ENCODE results near the gene E2F7.
A peak's percentile ranks its signal among the peaks of the same experiment; 100 is the strongest.

Gene E2F7

DNA sequence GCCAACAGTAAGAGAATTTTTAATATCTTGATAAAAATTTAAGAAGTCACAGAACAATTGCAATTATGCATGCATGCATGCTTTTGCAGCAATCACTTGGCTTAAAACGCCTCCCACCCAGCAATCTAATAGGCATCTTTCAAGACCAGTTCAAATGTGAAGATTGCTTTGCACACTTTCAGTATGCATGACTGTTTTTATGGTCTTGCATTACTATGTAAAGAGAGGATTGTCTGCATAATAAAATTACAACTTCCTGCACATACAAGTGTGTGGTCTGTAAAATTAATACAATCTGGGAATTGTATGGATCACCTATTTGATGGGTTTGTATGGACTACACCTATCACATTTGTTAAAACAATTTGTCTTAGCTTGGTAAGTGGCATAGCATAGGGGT, 48.8 kb downstream of the E2F7 start:
- no peak for DNase-seq (ENCODE audit: low spot score)

- no peak for DNase-seq (ENCODE audit: low spot score)
Measured at GRCh38 chr12:77013091-77013490, 52.3 kb downstream of the E2F7 start.

GRCh38 chr12:77010691-77011548, 54.4 kb downstream of the E2F7 start:
- peak; percentile 85 for DNase-seq (ENCODE audit: low spot score)

GRCh38 chr12:77007476-77007875, 57.9 kb downstream of the E2F7 start:
- no peak for DNase-seq (ENCODE audit: low spot score)

DNA sequence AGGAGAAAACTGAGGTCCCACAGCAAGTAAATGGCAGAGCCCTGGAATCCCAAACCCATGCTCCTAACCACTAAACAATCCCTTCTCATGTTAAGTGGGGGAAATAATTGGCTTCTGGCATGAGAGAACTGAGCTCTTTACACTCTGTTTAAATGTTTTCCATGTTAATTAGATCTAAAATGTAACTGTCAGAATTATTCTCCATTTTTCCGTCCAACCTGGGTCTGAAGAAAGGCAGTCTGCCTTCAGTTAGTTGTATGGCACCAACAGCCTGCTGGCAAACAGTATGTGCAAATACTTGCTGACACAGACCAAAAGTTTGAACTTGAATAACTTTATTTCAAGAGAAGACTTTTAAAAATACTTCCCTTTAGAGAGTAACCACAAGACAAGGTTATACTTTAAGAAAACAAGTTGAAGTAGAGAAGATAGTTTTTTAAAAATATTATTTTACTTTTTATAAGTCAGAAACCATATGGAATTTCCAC, 59.7 kb downstream of the E2F7 start:
- DNase-seq (ENCODE audit: low spot score) = no peak

DNA sequence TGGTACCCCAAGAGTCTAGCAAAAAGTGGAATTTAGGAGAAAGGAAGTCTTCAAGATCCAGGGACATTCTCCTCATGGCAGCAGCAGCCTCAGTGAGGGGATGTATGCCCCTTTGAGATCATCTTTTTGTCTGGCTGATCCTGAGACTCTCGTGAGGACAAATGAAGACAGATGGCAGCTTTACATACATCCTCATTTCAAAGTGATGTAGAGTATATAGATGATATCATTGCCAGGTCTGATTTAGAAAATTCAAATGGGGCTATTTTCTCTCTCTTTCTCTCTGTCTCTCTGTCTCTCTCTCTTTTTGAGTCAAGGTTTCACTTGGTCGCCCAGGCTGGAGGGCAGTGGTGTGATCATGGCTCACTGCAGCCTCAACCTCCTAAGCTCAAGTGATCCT, 61.5 kb downstream of the E2F7 start:
- DNase-seq (ENCODE audit: low spot score) = no peak

- DNase-seq (ENCODE audit: low spot score) = no peak
Measured at GRCh38 chr12:77003246-77003645, 62.1 kb downstream of the E2F7 start.

DNA sequence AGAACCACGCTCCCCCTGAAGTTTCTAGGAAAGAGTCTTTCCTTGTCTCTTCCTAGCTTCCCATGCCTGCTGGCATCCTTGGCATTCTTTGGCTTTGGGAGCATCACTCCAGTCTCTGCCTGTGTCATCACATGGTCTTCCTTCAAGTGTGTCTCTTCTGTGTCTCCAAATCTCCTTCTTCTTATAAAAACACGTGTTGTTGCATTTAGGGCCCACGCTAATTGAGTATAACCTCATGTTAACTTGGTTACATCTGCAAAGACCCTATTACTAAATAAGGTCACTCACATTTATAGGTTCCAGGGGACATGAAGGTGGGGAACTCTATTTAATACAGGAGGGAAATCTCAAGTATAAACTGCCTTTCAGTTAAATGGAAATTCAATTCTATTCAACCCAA, 63.0 kb downstream of the E2F7 start:
- no peak for DNase-seq (ENCODE audit: low spot score)

GRCh38 chr12:77001276-77001675, 64.1 kb downstream of the E2F7 start:
- no peak for DNase-seq (ENCODE audit: low spot score)

- DNase-seq (ENCODE audit: low spot score) = no peak
Measured at GRCh38 chr12:76998908-76999556, 66.3 kb downstream of the E2F7 start.

GRCh38 chr12:76998386-76998785, 67.0 kb downstream of the E2F7 start:
- DNase-seq (ENCODE audit: low spot score) = no peak

DNA sequence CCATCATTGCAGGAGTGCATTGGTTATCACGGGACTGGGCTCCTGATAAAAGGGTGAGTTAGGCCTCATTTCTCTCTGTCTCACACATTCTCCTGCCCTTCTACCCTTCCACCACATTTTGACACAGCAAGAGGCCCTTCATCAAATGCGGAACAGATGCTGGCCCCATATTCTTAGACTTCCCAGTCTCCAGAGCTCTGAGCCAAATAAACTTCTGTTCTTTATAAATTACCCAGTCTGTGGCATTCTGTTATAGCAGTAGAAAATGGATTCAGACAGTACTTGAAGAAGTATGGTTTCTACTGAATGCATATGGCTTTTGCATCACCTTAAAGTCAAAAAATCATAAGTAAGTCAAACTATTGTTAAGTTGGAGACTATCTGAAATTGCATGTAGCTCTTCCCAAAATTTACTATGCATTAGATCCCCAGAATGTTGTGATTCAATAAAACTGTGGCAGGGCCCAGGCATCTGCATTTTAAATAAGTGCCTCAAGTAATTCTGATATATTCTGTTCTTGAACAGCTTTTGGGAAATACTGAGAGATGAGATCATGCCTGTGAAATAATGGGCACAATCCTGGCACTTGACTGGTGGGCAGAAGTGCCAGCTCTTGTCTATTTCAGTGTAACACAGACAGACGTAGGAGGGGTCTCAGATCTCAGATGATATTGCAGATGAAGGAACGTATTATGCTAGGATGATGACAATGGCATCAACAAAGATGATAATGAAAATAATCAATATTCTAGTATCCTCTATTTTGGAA, 68.2 kb downstream of the E2F7 start:
- no peak for DNase-seq (ENCODE audit: low spot score)

DNA sequence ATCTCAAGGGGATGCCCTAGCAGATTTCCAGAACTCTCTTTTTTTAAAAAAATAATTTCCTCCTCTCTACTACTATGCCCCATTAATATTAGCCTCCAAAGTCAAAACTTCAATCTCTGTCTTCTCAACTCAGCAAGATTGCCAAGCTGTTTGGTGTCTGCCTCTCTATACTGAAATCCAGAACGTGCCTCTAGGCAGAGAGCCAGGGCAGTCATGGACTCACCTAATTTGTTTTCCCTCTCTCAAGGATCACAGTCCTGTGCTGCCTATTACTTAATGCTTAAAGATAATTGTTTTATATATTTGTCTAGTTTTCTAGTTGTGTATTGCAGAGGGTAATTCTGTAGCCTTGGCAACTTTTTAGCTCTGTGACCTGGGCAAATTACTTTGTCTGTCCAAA, 74.7 kb downstream of the E2F7 start:
- no peak for DNase-seq (ENCODE audit: low spot score)

DNA sequence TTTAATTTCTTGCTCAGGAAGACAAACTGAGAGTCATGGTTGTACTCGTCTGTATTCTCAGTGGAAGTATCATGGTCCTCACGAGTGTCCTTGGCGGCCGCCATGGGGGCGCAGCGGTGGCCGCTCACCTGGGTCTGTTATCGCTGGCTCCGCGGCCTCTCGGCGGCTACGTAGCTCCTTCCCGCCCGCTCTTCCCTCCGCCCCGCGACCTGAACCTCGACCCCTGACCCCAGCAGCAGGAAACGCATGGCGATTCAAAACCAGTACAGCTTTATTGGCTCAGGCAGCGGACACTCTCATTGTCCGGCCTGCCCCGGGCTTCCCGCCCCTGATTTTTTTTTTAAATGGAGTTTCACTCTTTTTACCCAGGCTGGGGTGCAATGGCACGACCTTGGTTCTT, 80.8 kb downstream of the E2F7 start:
- DNase-seq (ENCODE audit: low spot score) = no peak

GRCh38 chr12:76983420-76983819, 81.9 kb downstream of the E2F7 start:
- no peak for DNase-seq (ENCODE audit: low spot score)

- DNase-seq (ENCODE audit: low spot score) = no peak
Measured at GRCh38 chr12:76980196-76980595, 85.2 kb downstream of the E2F7 start.

DNA sequence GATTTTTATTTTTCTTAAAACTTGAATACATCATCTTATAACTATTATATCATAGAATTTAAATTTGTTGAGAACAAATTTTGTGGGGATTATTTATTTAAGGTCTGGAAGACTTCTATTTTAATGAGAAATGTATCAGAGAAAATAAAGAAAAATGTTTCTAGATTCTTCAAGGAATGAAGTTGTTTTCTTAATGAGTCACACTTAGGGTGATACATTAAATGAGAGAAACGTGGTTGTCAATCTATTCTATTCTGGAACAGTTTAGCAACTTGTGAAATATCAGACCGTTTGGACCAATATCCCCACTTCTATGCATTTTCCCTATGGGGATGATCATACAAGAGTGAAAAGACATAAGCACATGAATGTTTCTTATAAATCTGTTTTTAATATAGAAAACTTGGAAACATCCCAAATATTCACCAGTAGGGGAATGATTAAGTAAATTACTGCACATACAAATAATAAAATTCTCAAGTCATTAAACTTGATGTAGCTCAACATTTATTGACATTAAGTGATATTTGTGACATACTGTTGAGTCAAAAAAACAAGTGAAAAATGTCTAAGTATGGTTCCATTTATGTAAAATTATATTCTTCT, 88.5 kb downstream of the E2F7 start:
- DNase-seq (ENCODE audit: low spot score) = no peak

Data from ecto neural progenitor cell (in vitro differentiated cells).